ENCODE results near the gene ASXL3. TPM values are rescaled to one million over a fixed set of nuclear protein-coding genes. Genes with fewer than 3 reads are reported as not detected.

The ASXL3 gene
- total RNA-seq, 1 experiment from 2014 or later: 1.2 TPM

DNA sequence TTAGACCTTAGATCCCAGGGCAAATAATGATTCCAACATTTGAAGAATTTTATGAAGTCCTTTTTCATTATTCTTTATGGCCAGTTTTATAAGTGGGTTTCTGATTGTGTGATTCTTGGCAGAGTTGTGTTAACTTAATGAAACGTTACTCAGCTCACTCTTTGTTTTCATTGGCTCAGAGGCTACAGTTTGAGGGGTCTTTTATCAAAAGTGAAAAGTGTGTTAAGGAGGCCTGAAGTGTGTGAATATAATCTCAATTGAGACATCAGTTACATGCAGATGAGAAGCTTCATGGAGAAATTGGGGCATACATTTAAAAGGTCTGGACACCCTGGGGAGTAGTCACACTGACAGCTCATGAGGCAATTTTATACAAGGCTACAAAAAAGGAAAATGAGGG lies 74.6 kb downstream of the ASXL3 start:
- no peaks in the 10 kb centered on the region for H3K9me3 Mint-ChIP-seq (ENCODE audit: unreplicated experiment)
- H3K4me3 Mint-ChIP-seq (ENCODE audit: unreplicated experiment): no peak overlapping the region
- Histone ChIP-seq H3K4me3 (ENCODE audit: low read depth, low read length) (no peak overlapping the region), H3K9me3 (no peaks in the 10 kb centered on the region), H3K4me1 (no peaks in the 10 kb centered on the region), H3K27me3 (replicated peaks; ENCODE audit: control insufficient read depth, insufficient read depth, low read length) (no peaks in the 10 kb centered on the region), H3K36me3 (ENCODE audit: control insufficient read depth, insufficient read depth, low read length) (no peaks in the 10 kb centered on the region)
- CTCF ChIA-PET: no interaction called here
- peaks cover 6% of the 10 kb centered on the region for H3K27me3 Mint-ChIP-seq (ENCODE audit: insufficient read depth, unreplicated experiment)
- intact Hi-C loops (cut with micrococcal nuclease; ENCODE audit: unreplicated experiment): no loop called here
- H3K4me1 Mint-ChIP-seq (ENCODE audit: low read depth, unreplicated experiment): no peaks in the 10 kb centered on the region
- POLR2A ChIA-PET: no interaction called here
- no TSS peak for BruUV-seq (replicated peaks)
- DNase-seq: no peak
- no peak for TF ChIP-seq CTCF (IDR thresholded peaks at IDR 0.05; ENCODE audit: insufficient read depth in 1 of 2, low read depth in 1 of 2, low read length in 1 of 2, severe bottlenecking in 1 of 2, unreplicated experiment in 1 of 2)
- H3K36me3 Mint-ChIP-seq (ENCODE audit: insufficient read depth, unreplicated experiment): no peaks in the 10 kb centered on the region
- no peak overlapping the region for H3K27ac Mint-ChIP-seq (ENCODE audit: unreplicated experiment)

DNA sequence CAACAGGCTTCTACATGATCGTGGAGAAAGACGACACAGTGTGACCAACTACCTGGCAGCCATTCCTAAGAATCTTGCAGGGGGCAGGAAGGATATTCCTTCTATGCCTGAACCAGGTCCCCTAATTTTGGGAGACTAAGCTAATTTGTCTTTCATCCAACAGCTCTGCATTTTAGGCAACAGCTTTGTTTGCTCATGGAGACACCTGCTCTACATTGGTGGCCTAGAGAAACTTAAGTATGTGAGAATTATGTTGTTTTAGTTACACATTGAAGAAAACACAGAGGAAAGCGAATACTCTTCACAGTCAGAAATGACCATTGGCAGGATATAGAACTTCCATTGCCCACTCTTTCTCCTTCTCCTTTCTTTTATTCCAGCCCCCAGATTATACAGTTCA lies 75.2 kb downstream of the ASXL3 start:
- intact Hi-C loops (cut with micrococcal nuclease; ENCODE audit: unreplicated experiment): no loop called here
- no peak overlapping the region for H3K27ac Mint-ChIP-seq (ENCODE audit: unreplicated experiment)
- TF ChIP-seq CTCF (IDR thresholded peaks at IDR 0.05; ENCODE audit: insufficient read depth in 1 of 2, low read depth in 1 of 2, low read length in 1 of 2, severe bottlenecking in 1 of 2, unreplicated experiment in 1 of 2): no peak
- H3K4me1 ChIP-seq: no peaks in the 10 kb centered on the region
- BruUV-seq (replicated peaks): no TSS peak
- H3K4me1 Mint-ChIP-seq (ENCODE audit: low read depth, unreplicated experiment): no peaks in the 10 kb centered on the region
- no peak overlapping the region for H3K4me3 Mint-ChIP-seq (ENCODE audit: unreplicated experiment)
- no peaks in the 10 kb centered on the region for H3K36me3 ChIP-seq (ENCODE audit: control insufficient read depth, insufficient read depth, low read length)
- H3K4me3 ChIP-seq (ENCODE audit: low read depth, low read length): no peak overlapping the region
- H3K36me3 Mint-ChIP-seq (ENCODE audit: insufficient read depth, unreplicated experiment): no peaks in the 10 kb centered on the region
- no peaks in the 10 kb centered on the region for H3K9me3 Mint-ChIP-seq (ENCODE audit: unreplicated experiment)
- ChIA-PET CTCF (no interaction called here), POLR2A (no interaction called here)
- DNase-seq: no peak
- no peaks in the 10 kb centered on the region for H3K27me3 ChIP-seq (replicated peaks; ENCODE audit: control insufficient read depth, insufficient read depth, low read length)
- H3K9me3 ChIP-seq: no peaks in the 10 kb centered on the region
- peaks cover 6% of the 10 kb centered on the region for H3K27me3 Mint-ChIP-seq (ENCODE audit: insufficient read depth, unreplicated experiment)

- Mint-ChIP-seq H3K36me3 (ENCODE audit: insufficient read depth, unreplicated experiment) (no peaks in the 10 kb centered on the region), H3K27me3 (ENCODE audit: insufficient read depth, unreplicated experiment) (peaks cover 9% of the 10 kb centered on the region), H3K9me3 (ENCODE audit: unreplicated experiment) (no peaks in the 10 kb centered on the region), H3K4me1 (ENCODE audit: low read depth, unreplicated experiment) (no peaks in the 10 kb centered on the region), H3K27ac (ENCODE audit: unreplicated experiment) (no peak overlapping the region), H3K4me3 (ENCODE audit: unreplicated experiment) (no peak overlapping the region)
- no peaks in the 10 kb centered on the region for H3K9me3 ChIP-seq
- CTCF ChIA-PET: no interaction called here
- DNase-seq: no peak
- no peak for TF ChIP-seq CTCF (IDR thresholded peaks at IDR 0.05; ENCODE audit: insufficient read depth in 1 of 2, low read depth in 1 of 2, low read length in 1 of 2, severe bottlenecking in 1 of 2, unreplicated experiment in 1 of 2)
- no peaks in the 10 kb centered on the region for H3K36me3 ChIP-seq (ENCODE audit: control insufficient read depth, insufficient read depth, low read length)
- intact Hi-C loops (cut with micrococcal nuclease; ENCODE audit: unreplicated experiment): no loop called here
- no peaks in the 10 kb centered on the region for H3K27me3 ChIP-seq (replicated peaks; ENCODE audit: control insufficient read depth, insufficient read depth, low read length)
- no TSS peak for BruUV-seq (replicated peaks)
- H3K4me3 ChIP-seq (ENCODE audit: low read depth, low read length): no peak overlapping the region
- no peaks in the 10 kb centered on the region for H3K4me1 ChIP-seq
- POLR2A ChIA-PET: no interaction called here
Observed at GRCh38 chr18:33656889-33657448, 79.0 kb downstream of the ASXL3 start.

Data from Caco-2 (cell line).